ENCODE data around the gene PCDHGA6.
"Not testable (repeated sequence)": the region's sequence is repeated elsewhere in the genome, so short reads cannot be mapped to it uniquely, and the experiment has no call there.

Gene PCDHGA6

GRCh38 chr5:141346017-141346416 is 27.7 kb upstream of the PCDHGA6 start:
- not testable (repeated sequence) for H3K36me3 Mint-ChIP-seq, H3K4me3 Mint-ChIP-seq, H3K27ac Mint-ChIP-seq, DNase-seq, H3K4me1 Mint-ChIP-seq
- CTCF ChIA-PET = interaction anchor here (1.0 to 1.6 kb wide), 3 partner anchors 10 to 24 kb away, joined by 3 to 4 read pairs (median 4); partner anchors contain the start of gene PCDHGB3
- Mint-ChIP-seq H3K9me3 (peaks cover 35% of the 10 kb centered on the region), H3K27me3 (peaks cover 35% of the 10 kb centered on the region)

- peaks cover 41% of the 10 kb centered on the region for H3K27me3 Mint-ChIP-seq
- peak within 1 kb of the TSS; percentile 47 for H3K4me3 Mint-ChIP-seq
- peak; percentile 54 for DNase-seq
- H3K9me3 Mint-ChIP-seq = peaks cover 28% of the 10 kb centered on the region
- CTCF ChIA-PET = interaction anchor here (0.7 to 1.8 kb wide), 5 partner anchors 12 to 329 kb away, joined by 3 to 7 read pairs (median 4); partner anchors contain the start of genes PCDHGA1, PCDHGA2 and PCDHGB3
- H3K36me3 Mint-ChIP-seq = peaks cover 8% of the 10 kb centered on the region
- no peak within 1 kb of the TSS for H3K27ac Mint-ChIP-seq
- H3K4me1 Mint-ChIP-seq = no peaks in the 10 kb centered on the region
Measured at GRCh38 chr5:141349917-141350619, 23.6 kb upstream of the PCDHGA6 start, which contains the start of gene PCDHGB1. PCDHGB1 (plus strand) TSS chr5:141350099; CDS start chr5:141350261, 162 bp downstream.

DNA sequence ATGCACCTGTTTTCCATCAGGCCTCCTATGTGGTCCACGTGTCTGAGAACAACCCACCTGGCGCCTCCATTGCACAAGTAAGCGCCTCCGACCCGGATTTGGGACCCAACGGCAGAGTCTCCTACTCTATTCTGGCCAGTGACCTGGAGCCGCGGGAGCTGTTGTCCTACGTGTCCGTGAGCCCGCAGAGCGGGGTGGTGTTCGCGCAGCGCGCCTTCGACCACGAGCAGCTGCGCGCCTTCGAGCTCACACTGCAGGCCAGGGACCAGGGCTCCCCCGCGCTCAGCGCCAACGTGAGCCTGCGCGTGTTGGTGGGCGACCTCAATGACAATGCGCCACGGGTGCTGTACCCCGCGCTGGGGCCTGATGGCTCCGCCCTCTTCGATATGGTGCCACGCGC is 22.1 kb upstream of the PCDHGA6 start:
- DNase-seq = no peak
- H3K4me3 Mint-ChIP-seq = no peak overlapping the region
- H3K27ac Mint-ChIP-seq = no peak overlapping the region
- peaks cover 34% of the 10 kb centered on the region for H3K9me3 Mint-ChIP-seq
- H3K4me1 Mint-ChIP-seq = no peaks in the 10 kb centered on the region
- CTCF ChIA-PET = no interaction called here
- H3K36me3 Mint-ChIP-seq = peaks cover 8% of the 10 kb centered on the region
- peaks cover 45% of the 10 kb centered on the region for H3K27me3 Mint-ChIP-seq

GRCh38 chr5:141354900-141355469 is 18.7 kb upstream of the PCDHGA6 start, which contains the start of gene PCDHGA4:
PCDHGA4 (plus strand) TSS chr5:141355021; CDS start chr5:141355108, 87 bp downstream.
- H3K27ac Mint-ChIP-seq = no peak within 1 kb of the TSS
- no peaks in the 10 kb centered on the region for H3K4me1 Mint-ChIP-seq
- CTCF ChIA-PET = interaction anchor here (0.9 to 1.5 kb wide), 8 partner anchors 8 to 209 kb away, joined by 3 to 5 read pairs (median 3); partner anchors contain the start of genes PCDHGA3 and PCDHGA6
- peaks cover 30% of the 10 kb centered on the region for H3K9me3 Mint-ChIP-seq
- peak within 1 kb of the TSS; percentile 15 for H3K4me3 Mint-ChIP-seq
- peaks cover 8% of the 10 kb centered on the region for H3K36me3 Mint-ChIP-seq
- H3K27me3 Mint-ChIP-seq = peaks cover 51% of the 10 kb centered on the region
- no peak for DNase-seq

- DNase-seq = no peak
- Mint-ChIP-seq H3K27me3 (peaks cover 49% of the 10 kb centered on the region), H3K9me3 (peaks cover 29% of the 10 kb centered on the region), H3K27ac (no peak overlapping the region), H3K4me3 (no peak overlapping the region), H3K36me3 (peaks cover 6% of the 10 kb centered on the region), H3K4me1 (no peaks in the 10 kb centered on the region)
- CTCF ChIA-PET = interaction anchor here (0.9 to 1.5 kb wide), 10 partner anchors 9 to 208 kb away, joined by 3 to 5 read pairs (median 3); partner anchors contain the start of genes PCDHGA3 and PCDHGA6
Measured at GRCh38 chr5:141355641-141356040, 18.1 kb upstream of the PCDHGA6 start.

- H3K27ac Mint-ChIP-seq = no peak overlapping the region
- H3K4me3 Mint-ChIP-seq = no peak overlapping the region
- DNase-seq = no peak
- H3K4me1 Mint-ChIP-seq = no peaks in the 10 kb centered on the region
- peaks cover 30% of the 10 kb centered on the region for H3K9me3 Mint-ChIP-seq
- H3K27me3 Mint-ChIP-seq = peaks cover 50% of the 10 kb centered on the region
- CTCF ChIA-PET = interaction anchor here (0.9 to 1.3 kb wide), 7 partner anchors 9 to 208 kb away, joined by 3 to 5 read pairs (median 3); partner anchors contain the start of genes PCDHGA3 and PCDHGA6
- H3K36me3 Mint-ChIP-seq = peaks cover 8% of the 10 kb centered on the region
Measured at GRCh38 chr5:141356133-141356532, 17.6 kb upstream of the PCDHGA6 start.

GRCh38 chr5:141356950-141357349 is 16.7 kb upstream of the PCDHGA6 start:
- no peaks in the 10 kb centered on the region for H3K4me1 Mint-ChIP-seq
- H3K4me3 Mint-ChIP-seq = no peak overlapping the region
- DNase-seq = no peak
- peaks cover 52% of the 10 kb centered on the region for H3K27me3 Mint-ChIP-seq
- CTCF ChIA-PET = no interaction called here
- H3K36me3 Mint-ChIP-seq = peaks cover 8% of the 10 kb centered on the region
- peaks cover 33% of the 10 kb centered on the region for H3K9me3 Mint-ChIP-seq
- H3K27ac Mint-ChIP-seq = no peak overlapping the region

DNA sequence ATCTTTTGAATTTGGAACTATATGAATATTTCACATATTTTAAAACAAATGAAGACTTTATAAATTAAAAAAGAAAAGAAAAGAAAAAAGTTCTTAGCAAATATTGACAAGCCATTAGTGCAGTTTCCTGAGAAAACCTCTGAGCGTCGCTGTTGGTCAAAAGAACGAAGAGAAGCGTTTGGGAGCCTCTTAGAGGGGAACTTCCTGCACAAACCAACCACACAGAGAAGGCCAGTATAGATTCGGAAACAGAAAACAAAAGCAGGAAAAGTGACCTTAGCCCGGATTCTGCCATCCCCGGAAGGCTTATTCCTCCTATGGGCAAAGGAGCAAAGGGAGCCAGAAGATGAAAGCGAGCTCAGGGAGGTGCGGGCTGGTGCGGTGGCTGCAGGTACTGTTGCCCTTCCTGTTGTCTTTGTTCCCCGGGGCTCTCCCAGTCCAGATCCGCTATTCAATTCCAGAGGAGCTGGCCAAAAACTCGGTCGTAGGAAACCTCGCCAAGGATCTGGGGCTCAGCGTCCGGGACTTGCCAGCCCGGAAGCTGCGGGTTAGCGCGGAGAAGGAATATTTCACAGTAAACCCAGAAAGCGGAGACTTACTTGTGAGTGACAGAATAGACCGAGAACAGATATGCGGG is 13.8 kb upstream of the PCDHGA6 start, which contains the start of gene PCDHGB2:
TSS of gene PCDHGB2 (plus strand) at position 205 of the 637 bp plus-strand sequence. CDS start at position 347, 142 bp downstream.
- CTCF ChIA-PET = interaction anchor here (0.7 to 1.1 kb wide), 5 partner anchors 10 to 204 kb away, joined by 3 to 6 read pairs (median 4); partner anchors contain the start of genes PCDHGA11, PCDHGA3 and PCDHGB3
- Mint-ChIP-seq H3K9me3 (peaks cover 38% of the 10 kb centered on the region), H3K4me3 (peak within 1 kb of the TSS; percentile 65), H3K27me3 (peaks cover 63% of the 10 kb centered on the region), H3K36me3 (peaks cover 12% of the 10 kb centered on the region), H3K4me1 (no peaks in the 10 kb centered on the region), H3K27ac (peak within 1 kb of the TSS; percentile 33)
- no peak for DNase-seq

DNA sequence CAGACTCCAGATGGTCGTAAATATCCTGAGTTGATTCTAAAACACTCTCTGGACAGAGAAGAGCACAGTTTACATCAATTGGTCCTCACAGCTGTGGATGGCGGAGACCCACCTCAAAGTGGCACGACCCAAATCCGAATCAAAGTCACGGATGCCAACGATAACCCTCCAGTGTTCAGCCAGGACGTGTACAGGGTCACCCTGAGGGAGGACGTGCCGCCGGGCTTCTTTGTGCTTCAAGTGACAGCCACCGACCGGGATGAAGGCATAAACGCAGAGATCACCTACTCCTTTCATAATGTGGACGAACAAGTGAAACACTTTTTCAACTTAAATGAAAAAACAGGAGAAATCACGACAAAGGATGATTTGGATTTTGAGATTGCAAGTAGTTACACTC is 13.0 kb upstream of the PCDHGA6 start:
- H3K27me3 Mint-ChIP-seq = peaks cover 63% of the 10 kb centered on the region
- H3K36me3 Mint-ChIP-seq = peaks cover 12% of the 10 kb centered on the region
- no peaks in the 10 kb centered on the region for H3K4me1 Mint-ChIP-seq
- H3K9me3 Mint-ChIP-seq = peaks cover 41% of the 10 kb centered on the region
- H3K27ac Mint-ChIP-seq = peak overlapping the region; percentile 42
- no peak for DNase-seq
- H3K4me3 Mint-ChIP-seq = peak overlapping the region; percentile 18
- CTCF ChIA-PET = interaction anchor here (0.7 to 1.1 kb wide), 2 partner anchors 9 to 152 kb away, joined by 3 to 6 read pairs; partner anchors contain the start of gene PCDHGB3

DNA sequence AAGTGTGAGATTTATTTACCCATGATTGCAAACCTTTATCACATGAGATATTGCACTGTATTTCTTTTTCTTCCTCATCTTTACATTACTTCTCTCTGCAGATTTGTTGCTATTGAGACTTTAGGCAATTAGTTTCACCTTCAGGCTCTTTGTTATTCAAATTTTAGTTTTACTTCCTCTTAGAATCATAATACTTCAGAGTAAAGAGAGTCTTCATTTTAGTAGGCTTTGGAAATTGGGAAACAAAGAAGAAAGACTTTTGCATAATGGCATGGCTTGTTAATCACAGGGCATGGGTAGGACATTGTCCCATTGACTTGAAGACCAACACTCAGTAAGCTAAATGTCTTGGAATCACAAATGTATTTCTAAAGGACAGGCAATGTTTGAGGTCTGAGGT is 11.0 kb upstream of the PCDHGA6 start:
- Mint-ChIP-seq H3K4me1 (no peaks in the 10 kb centered on the region), H3K36me3 (peaks cover 12% of the 10 kb centered on the region), H3K27ac (no peak overlapping the region), H3K9me3 (peaks cover 38% of the 10 kb centered on the region), H3K4me3 (no peak overlapping the region), H3K27me3 (peaks cover 63% of the 10 kb centered on the region)
- CTCF ChIA-PET = interaction anchor here (1.5 kb wide), 1 partner anchor 44 kb away, joined by 4 read pairs; no protein-coding TSS in a partner anchor
- DNase-seq = no peak

GRCh38 chr5:141363952-141364660 is 9.6 kb upstream of the PCDHGA6 start, which contains the start of gene PCDHGA5:
PCDHGA5 (plus strand) TSS chr5:141364162; CDS start chr5:141364331, 169 bp downstream.
- Mint-ChIP-seq H3K4me1 (no peaks in the 10 kb centered on the region), H3K27me3 (peaks cover 67% of the 10 kb centered on the region), H3K36me3 (peaks cover 12% of the 10 kb centered on the region), H3K27ac (peak within 1 kb of the TSS; percentile 24), H3K9me3 (peaks cover 38% of the 10 kb centered on the region), H3K4me3 (no peak within 1 kb of the TSS)
- no peak for DNase-seq
- CTCF ChIA-PET = interaction anchor here (0.7 to 1.5 kb wide), 4 partner anchors 16 to 57 kb away, joined by 3 to 4 read pairs (median 3); partner anchors contain the start of genes PCDHGA1 and PCDHGA11

- Mint-ChIP-seq H3K36me3 (peaks cover 8% of the 10 kb centered on the region), H3K4me1 (peaks cover 2% of the 10 kb centered on the region), H3K9me3 (peaks cover 34% of the 10 kb centered on the region), H3K27ac (no peak overlapping the region), H3K27me3 (peaks cover 72% of the 10 kb centered on the region), H3K4me3 (no peak overlapping the region)
- CTCF ChIA-PET = no interaction called here
- no peak for DNase-seq
Measured at GRCh38 chr5:141366016-141366896, 7.4 kb upstream of the PCDHGA6 start.

Measured in activated naive CD4-positive, alpha-beta T cell treated with anti-CD3 and anti-CD28 coated beads, Interleukin-2, amount 10 ng/mL, durations not matched to agents 7 days and 5 days (primary cell).